ENCODE results near the gene CDH13.

Gene CDH13

DNA sequence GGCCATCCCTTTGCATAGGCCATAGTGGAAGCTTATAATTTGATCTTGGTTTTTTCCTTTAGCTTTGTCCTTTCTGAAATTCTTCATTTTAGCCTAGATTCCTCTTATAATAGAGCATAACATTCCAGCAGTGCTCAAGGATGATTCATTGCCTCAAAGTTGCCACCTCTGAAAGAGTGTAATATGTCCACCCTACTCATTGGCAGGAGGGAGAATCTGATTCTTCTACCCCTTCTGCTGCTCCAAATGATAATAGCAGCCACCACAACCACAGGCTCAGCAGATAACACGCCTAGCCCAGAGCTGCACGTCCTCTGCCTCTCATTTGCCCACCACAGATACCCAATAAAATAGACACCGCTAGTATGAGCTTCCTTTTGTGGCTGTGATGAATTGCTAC is 843.6 kb downstream of the CDH13 start:
- peak; percentile 22 for DNase-seq

DNA sequence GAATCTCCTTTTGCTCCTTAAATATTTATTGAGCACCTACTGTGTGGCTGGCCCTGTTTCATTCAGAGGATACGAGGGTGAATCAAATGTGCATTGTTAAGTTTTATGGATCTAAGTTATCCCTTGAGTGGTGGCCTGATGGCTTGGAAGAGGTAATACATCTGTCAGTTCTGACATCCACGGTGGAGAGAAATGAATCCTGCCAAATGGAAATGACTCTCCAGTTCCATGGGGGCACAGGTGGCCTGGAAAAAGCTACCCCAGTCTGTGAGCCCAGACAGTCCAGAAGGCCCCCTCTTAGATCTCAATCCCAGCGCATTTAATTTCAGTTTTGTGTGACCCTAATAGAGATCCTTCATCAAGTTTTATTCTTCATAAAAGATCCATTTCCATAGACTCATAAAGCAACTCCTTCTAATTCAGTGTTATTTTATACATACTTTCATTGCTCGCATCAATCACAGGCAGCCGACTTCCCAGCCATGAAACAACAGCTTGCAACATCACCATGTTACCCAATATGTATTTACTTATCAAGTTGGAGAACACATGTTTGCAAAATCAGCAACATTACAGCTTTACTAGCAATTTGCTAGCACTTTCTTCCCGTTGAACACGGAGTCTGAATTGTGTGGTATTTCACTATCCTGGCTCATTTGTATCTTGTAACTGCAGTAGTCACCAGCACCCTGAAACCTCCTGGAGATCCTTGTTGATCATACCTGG is 846.2 kb downstream of the CDH13 start:
- DNase-seq, result no peak

DNA sequence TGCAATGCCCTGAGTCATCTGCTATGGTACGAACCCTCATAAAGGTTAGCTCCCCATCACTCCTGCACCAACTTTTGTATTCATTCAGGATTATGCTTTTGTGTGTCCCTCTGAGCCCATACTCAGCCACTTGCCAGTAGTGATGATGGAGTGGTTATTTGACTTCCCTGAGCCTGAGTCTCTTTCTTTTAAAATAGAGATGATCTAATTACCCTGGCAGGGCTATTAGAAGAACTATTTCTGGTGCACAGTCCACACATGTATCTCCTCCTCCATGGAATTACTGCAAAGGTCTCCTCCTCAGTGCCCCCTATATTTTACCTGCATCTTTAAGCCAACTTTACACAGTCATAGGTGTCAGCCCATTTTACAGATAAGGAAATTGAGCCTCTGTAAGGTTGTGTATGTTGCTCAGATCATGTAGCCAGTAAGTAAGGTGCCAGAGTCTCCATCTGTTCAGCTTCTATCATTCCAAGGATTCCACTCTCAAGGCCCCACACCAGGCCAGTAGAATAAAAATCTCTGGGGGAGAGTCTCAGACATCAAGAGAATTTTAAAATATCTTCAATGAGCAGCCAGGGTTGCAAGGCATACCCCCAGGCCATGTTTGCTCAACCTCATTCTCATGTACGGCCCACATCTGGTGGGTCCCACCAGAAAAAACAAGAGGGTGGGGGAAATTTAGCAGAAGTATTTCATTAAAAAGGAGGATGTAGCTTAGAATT is 847.3 kb downstream of the CDH13 start:
- peak; percentile 19 for DNase-seq

DNA sequence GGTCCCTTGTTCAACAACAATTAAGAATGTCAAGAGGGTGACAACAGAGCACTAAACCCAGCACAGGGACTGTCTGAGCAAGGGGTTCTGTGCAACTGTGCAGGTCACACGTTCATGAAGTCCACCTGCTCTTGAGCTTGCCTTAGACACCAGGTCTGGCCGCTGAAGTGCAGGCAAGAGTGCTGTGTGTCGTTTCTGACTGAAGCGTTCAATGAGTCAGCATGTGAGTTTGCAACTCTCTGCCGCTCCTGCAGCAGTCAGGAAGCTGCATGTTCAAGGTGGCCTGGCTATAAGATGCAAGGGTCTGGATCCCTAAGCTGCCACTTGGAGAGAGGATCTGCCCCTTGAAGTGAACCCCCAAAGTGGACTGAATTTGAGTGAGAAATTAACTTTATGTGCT is 848.3 kb downstream of the CDH13 start:
- DNase-seq, result peak; percentile 55

DNA sequence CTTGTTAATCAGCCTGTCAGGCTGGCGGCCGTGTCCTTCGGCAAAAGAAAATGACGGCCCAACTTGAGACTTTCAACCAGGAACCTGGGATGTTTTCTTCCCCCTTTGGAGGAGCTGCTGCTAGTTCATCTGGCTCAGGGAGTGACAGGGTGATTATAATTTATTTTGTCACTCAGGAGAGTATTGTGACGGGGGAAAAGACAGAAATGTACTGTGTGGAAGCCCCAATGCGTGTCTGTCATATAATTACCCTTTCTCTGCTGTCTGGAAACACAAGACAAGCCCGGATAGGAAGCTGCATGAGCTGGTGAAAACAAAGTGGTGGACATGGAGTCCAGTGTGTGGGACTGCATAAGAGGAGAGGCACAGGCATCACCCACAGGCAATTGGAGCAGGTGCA is 854.8 kb downstream of the CDH13 start:
- DNase-seq, result no peak

DNA sequence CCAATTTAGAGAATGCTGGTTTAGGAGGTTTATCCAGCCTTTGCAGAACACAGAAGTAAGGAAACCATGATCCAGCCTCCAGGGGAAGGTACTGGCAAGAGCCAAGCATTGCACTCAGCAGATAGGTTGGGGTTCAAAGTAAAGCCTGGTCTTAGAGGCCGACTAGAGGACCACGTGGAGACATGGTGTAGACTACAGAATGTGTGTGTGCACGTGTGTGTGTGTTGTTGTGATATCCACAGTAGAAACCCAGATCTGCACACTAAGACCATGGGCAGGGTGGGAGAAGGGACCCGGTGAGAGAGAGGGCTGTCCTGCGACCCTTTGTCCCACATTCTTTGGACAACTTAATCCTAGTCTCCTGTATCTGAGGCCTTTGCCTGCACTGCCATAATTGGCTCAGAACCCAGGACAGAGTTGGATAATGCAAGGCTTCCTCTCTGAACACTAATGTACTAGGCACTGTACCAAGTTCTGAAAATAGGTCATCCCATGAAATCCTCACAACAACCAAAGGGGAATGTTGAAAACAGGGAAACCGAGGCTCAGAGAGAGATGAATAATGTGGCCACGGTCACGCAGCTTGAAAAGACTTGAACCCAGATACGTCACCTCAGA is 855.9 kb downstream of the CDH13 start:
- DNase-seq, result peak; percentile 12

DNA sequence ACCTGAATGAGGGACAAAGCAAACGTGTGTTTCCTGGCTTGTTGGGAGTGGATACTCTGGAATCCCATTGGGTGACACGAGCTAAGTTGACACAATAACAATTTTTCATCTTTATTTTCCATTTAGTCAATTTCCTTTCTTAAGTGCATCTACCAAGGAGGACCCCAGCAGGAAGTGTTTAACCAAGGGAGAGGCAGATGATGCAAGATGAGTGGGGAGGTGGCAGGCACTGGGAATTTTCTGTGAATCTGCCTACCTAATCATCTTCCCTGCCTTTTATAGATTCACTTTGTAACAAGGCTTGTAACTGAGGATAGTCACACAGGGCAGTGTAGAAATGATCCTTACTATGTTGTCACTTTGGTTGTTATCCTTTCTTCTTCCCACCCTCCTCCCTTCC is 863.3 kb downstream of the CDH13 start:
- no peak for DNase-seq

DNA sequence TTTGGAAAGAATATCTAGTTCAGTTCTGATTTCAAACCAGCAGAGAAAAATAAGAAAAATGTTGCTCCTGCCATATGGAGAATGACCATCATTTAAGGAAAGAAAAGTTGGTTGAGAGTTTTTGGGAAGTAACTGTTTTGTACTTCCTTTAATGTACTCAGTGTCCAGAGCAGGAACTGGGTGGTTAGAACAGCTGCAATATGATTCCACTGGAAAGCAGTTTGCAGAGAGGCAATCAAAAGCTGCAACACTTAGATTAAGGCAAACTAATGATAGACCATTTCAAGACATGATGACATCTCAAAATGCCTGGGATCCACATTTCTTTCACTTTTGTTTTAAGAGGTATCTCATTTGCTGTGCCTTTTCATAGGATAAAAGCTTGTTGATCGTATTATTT is 867.7 kb downstream of the CDH13 start:
- DNase-seq, result no peak

DNA sequence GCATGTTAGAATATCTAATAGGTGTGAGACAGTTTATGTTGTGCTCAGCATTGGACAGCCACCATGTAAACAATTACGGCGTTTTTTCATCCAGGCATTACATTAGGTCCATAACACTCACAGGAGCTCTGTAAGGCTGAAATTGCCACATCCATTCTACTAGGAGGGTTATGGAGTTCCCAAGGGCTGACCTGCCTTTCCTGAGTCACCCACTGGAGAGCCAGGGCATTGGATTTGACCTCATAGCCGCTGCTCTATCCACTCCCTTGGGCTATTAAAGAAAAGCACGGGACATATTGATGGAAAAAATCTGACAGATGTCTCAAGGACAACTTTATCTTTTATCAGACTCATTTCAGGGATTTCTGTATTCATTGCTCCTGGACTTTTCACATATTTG is 874.7 kb downstream of the CDH13 start:
- no peak for DNase-seq

DNA sequence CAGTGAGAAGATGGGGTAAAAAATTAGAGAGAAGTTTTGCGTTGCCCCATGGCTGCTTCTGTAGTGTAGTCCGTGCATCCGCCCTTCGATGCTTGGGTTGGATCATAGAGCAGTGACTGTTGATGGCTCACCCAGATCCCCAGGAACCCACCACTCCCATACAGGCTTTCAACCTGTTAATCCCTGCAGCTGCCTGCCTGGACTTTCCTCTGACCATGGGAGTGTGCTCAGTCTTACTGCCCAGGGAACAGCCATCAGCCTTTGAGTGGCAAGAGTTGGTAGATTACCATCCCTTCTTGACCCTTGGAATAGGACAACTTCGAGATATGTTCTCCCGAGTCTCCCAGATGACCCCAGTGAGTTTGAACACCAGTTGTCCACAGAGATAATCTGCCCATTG is 881.5 kb downstream of the CDH13 start:
- peak; percentile 17 for DNase-seq

DNA sequence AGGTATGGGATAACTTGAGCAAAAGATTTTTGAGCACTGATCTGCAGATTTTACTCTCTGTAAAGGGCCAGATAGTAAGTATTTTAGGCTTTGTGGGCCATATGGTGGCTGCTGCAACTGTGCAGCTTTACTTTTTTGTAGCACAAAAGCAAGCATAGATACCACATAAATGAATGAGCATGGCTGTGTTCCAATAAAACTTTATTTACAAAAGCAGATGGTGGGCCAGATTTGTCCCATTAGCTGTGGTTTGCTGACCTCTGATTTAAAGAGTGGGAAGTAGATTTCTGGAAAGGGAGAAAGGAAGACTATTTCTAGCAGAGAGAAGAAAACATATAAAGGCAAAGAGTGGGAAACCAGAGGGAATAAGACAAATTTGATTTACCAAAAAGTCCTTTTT is 882.5 kb downstream of the CDH13 start:
- no peak for DNase-seq

DNA sequence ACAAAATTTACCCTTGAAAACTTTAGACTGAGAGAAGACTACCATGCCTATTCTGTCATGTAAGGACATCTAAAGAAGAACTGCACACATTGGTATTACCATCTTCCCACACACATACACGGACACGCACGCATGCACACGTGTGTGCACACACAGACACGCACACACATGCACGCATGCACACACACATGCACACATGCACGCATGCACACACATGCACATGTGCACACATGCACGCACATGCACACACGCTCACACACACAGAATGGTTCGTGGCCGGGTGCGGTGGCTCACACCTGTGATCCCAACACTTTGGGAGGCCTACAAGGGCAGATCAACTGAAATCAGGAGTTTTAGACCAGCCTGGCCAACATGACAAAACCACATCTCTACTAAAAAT is 884.1 kb downstream of the CDH13 start:
- no peak for DNase-seq

DNA sequence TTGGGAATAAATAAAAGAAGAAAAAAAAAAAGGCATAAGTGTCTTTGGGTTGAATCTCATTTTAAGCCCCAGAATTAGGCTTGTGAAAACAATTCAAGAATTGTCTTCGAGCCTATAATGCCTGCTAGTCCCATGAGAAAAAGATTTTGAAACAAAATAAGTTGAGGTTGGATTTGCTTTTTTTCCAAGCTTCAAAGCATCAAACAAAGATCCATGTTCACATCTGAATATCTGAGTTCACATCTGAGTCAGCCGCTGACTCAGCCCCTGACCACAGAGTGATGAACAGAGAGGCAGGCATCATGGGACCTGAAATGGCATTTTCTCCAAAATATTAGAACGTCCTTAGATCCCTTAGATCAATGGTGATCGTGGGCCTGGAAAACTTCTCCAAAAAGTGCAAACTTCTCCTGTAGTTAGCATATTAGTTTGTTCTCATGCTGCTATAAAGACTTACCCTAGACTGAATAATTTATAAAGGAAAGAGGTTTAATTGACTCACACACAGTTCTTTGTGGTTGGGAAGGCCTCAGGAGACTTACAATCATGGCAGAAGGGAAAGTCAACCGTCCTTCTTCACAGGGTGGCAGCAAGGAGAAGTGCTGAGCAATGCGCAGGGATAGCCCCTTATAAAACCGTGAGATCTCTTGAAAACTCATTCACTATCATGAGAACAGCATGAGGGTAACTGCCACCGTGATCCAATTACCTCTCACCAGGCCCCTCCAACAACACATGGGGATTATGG is 886.4 kb downstream of the CDH13 start:
- DNase-seq, result no peak

DNA sequence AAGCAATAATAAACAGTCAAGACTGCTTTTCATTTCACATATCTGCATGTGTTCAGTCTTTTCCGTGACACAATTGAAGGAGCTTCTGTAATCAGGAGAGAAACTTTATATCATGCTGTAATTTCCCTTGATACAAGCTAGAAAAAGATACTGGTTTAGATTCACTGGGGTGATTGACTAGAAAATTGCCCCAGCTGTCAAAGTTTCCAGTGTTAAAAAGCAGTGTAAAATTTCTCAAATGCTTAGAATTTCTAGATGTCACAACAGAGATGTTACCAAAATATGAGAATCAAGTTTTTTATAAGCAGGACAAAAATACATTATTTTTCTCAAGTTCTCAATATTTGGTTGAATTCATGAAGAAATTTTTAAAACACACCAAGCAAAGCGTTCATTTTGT is 888.6 kb downstream of the CDH13 start:
- DNase-seq, result no peak

DNA sequence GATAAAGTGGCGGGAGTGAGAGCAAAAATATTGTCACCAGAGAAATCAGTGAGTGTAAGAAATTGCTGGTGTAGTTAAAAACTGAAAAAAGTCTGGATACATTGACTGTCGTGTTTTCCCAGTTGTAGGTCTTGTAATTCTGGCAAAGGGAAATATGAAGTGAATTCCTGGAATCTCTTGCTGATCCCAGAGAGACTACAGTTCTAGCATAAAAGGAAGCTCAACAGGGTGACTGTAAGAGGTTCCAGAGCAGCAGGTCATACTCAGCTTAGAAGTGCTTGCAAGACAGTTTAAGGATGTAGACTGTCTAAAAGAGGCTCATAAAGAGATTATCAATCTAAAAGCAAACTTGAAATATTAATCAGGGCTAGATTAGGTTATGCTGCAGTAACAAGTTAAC is 890.2 kb downstream of the CDH13 start:
- DNase-seq, result no peak

DNA sequence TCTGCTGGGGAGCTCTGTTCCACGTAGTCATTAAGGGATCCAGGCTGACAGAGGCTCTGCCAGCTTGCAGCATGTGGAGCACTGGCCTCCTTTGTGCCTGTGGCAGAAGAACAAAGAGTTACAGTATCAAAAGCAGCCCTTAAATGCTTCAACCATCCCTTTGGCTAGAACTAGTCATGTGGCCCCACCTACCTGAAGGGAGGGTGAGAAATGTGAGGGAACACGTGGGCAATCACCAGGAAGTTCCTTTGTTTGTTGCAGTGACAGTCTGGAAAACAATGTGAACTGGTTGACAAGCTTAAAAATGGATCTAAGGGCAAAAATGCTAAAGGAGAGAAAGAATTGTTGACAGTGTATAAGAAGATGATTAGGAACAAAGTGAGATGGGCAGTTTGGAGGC is 890.6 kb downstream of the CDH13 start:
- DNase-seq, result no peak

DNA sequence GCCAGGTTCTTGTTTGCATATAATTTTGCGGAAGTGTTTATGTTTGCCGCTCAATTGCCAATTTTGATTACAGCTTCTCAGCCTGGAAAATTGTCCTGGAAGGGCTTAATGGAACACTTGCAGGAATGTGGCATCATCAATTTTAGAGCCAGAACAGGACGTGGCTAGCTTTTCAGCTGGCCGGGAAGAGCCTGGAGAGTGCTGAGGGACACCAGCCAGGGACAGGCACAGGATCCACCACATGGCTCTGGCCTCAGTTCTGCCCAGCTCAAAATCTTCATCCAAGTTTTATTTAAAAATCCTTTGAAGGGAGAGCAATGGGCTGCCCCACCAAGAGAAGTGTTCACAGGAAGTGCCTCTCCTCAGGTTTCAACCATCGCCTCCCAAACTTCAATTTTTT is 893.8 kb downstream of the CDH13 start:
- DNase-seq, result no peak

DNA sequence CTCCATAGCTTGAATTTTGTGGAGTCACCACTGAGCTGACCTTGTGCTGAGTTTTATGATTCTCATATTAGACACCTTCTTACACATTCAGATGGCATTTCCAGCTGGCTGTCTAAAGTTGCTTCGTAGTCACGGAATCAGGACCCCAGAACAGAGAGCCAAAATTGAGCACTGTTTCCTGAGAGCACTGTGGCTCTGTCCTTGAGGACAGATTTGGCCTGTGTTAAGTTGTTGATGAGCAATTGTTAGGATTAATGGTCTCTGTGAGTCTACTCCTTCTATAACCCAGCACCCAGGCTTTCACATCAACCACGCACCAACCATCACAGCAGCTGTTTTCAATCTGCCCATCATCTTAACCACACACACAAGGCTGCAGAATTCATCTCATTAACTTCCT is 903.5 kb downstream of the CDH13 start:
- no peak for DNase-seq

DNA sequence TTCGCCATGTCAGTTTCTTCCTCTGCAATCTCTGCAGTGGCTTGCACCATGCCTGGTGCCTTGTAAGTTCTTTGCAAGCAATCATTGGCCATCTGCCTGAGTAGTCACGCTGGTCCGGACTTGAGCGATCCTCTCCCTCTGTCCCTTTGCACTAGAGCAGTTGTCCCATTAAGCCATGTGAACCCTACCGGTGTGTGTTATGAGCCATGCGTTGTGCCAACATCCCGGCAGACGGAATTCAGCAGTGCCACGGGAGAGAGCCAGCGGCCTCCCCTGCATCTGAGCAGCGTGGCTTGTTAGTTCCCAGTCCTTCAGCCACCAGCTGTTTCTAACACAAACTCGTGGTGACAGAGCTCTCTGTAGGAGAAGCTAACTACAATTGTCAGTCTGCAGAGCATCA is 905.9 kb downstream of the CDH13 start:
- no peak for DNase-seq

DNA sequence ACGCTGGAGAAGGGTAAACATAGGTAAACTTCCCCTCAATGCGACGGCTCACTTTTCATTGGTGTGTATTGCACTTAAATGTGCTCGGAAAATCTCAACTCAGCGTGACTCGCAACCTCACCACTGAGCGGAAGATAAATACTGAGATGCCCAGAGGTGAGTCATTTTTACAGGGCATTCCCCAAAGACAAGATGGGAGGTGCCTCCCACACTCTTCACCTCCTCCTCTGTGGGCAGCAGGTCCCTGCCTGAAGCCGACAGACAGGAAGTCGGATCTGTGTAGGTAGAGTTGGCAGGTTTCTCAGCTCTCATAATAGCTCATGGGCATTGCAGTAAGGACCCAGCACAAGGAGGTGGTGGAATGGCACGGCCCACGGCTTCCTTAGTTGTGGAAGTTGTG is 906.4 kb downstream of the CDH13 start:
- peak; percentile 54 for DNase-seq

DNA sequence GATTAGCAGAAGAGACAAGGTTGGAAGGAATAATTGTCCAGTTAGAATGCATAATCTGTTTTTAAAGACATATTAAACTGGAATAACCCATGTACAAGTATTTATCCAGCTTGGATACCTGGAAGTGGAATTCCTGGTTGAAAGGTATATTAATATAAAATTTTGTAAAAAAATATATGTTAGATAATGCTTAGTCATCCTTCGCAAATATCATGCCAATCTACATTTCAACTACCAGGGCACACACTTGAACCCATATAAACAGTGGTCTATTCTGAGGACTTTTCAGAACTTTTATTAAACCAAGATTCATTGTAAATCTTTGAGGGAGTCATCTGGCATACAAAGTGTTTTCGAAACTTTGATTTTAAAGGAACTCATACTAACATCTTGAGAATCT is 911.9 kb downstream of the CDH13 start:
- no peak for DNase-seq

DNA sequence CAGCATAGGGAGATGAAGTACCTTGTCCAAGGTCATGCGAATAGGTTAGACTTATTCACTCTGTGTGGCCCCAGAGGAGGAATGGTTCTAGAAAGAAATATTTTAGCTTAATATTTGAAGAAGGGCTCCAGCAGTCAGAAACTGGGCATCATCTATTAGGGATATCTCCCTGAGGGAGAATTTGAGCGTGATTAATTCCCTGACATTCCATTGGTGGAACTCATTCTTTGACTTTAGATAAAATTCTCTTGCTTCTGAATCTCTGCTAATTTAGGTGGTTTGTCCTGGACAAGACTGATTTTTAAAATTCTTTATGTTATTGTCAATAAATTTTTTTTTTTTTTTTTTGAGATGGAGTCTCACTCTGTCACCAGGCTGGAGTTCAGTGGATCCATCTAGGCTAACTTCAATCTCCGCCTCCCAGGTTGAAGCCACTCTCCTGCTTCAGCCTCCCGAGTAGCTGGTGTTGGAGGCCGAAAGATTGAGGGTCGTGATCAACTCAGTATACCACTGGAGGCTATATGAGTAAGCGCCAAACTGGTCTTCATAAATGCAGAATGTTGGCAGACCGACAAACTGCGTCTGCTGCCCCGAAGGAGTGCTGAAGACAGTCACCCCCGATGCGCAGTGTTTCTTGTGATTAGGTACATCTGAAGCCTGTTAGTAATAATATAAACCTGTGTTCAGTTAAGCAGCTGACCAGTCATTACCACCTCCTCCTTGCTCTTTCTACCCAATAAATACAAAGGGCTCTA is 913.1 kb downstream of the CDH13 start:
- no peak for DNase-seq

DNA sequence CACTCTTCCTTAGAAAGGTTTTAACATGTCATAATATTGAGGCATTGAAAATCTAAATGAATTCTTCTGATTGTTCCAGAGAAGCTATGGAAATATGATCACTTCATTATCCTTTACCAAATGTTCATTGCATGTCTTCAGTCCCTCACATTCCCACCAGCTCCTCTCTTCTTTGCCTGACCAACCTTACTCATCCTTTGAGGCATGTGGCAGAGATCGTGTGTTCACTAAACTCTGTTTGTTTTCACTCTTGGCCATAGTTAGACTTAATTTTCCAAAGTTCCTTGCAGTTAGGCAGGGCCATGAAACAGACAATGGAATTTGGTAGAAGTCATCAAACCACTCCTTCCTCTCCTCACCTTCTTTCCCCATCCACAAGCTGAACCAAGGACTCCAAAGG is 914.5 kb downstream of the CDH13 start:
- no peak for DNase-seq
